Peyer's patch (tissue), 4 donors: ENCODE results near the gene SCAMP3. TPM values are rescaled to one million over a fixed set of nuclear protein-coding genes. Genes with fewer than 3 reads are reported as not detected.
A peak's percentile ranks its signal among the peaks of the same experiment; 100 is the strongest.

Source experiments
- DNase-seq, 3 donors: peaks; one replicate each; pipeline ENCODE4 v3.0.0-alpha.2; 2017 to 2019
- H3K27ac ChIP-seq, 4 donors: fragments of 200-600 bp; sonication (generic); one replicate each; pipeline ENCODE4 v1.5.1; 2016 to 2019
- H3K27me3 ChIP-seq, 2 donors: fragments of 200-600 bp; sonication (generic); one replicate each; pipeline ENCODE4 v1.5.1; 2019
- H3K36me3 ChIP-seq, 3 donors: fragments of 200-600 bp; sonication (generic); one replicate each; pipeline ENCODE4 v1.5.1; 2016 to 2019
- H3K4me1 ChIP-seq, 4 donors: fragments of 200-600 bp; sonication (generic); one replicate each; pipeline ENCODE4 v1.5.1; 2016 to 2019
- H3K4me3 ChIP-seq, 4 donors: fragments of 200-600 bp; sonication (generic); 1 replicate in 3 of 4; 2 replicates in 1 of 4; pipeline ENCODE4 v1.5.1; 2016 to 2019; ENCODE audit warnings: mild to moderate bottlenecking in 1 of 4
- H3K9me3 ChIP-seq, 4 donors: fragments of 200-600 bp; sonication (generic); one replicate each; pipeline ENCODE4 v1.5.1; 2016 to 2019; ENCODE audit warnings: mild to moderate bottlenecking in 1 of 4
- POLR2A ChIP-seq, 2 donors: fragments of 450-650 bp; IDR thresholded peaks; one replicate each; pipeline ENCODE4 v1.5.1; 2017; ENCODE audit warnings: antibody characterized with exemption in 2 of 2, mild to moderate bottlenecking in 2 of 2, moderate library complexity in 2 of 2
- total RNA-seq, 4 donors: library from RNA; depleted of rRNA; stranded (reverse); fragments of >200 nt; gene quantifications; one replicate each; pipeline ENCODE4 v1.1.0, GENCODE V29; 2016
- TF ChIP-seq, protein P1 (sequence below), 6 experiments: fragments of 450-650 bp in 4 of 6; fragments of 200-600 bp in 2 of 6; sonication (generic) in 1 of 6; IDR thresholded peaks; one replicate each; pipeline ENCODE4 v1.5.1; 2017 to 2019; ENCODE audit warnings: antibody characterized with exemption in 6 of 6, mild to moderate bottlenecking in 3 of 6, moderate library complexity in 1 of 6

SCAMP3 gene
- total RNA-seq, 4 donors from 2014 or later, result 34.7 to 63.7 (median 49.2) TPM

DNA sequence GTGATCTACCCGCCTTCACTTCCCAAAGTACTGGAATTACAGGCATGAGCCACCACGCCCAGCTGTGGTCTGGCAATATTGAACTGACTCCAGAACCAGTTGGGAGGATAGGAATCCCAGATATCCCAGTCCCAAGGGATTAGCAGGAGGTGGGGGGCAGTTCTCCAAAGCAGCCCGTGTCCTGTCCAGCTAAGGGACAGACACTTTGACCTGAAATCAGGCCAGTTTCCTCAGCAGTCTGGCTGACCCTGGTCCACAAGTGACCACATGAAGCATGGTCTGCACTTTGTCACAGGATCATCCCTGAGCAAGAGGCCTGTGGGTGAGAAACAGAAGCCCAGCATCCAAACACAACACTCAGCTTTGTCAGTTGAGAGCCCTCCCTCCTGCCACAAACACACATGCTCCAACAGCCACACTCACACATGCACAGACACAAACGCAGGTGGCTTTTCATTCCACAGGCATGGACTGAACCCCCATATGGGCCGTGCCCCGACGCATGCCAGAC lies 43.8 kb upstream of the SCAMP3 start:
- Histone ChIP-seq H3K4me1 (peaks cover 0 to 16% (median 13%) of the 10 kb centered on the region in 4 donors), H3K9me3 (no peaks in the 10 kb centered on the region), H3K27me3 (no peaks in the 10 kb centered on the region), H3K36me3 (peaks cover 0 to 7% (median 0%) of the 10 kb centered on the region in 3 donors), H3K4me3 (no peak overlapping the region), H3K27ac (no peak overlapping the region)
- no peak for DNase-seq
- TF ChIP-seq, protein P1, sequence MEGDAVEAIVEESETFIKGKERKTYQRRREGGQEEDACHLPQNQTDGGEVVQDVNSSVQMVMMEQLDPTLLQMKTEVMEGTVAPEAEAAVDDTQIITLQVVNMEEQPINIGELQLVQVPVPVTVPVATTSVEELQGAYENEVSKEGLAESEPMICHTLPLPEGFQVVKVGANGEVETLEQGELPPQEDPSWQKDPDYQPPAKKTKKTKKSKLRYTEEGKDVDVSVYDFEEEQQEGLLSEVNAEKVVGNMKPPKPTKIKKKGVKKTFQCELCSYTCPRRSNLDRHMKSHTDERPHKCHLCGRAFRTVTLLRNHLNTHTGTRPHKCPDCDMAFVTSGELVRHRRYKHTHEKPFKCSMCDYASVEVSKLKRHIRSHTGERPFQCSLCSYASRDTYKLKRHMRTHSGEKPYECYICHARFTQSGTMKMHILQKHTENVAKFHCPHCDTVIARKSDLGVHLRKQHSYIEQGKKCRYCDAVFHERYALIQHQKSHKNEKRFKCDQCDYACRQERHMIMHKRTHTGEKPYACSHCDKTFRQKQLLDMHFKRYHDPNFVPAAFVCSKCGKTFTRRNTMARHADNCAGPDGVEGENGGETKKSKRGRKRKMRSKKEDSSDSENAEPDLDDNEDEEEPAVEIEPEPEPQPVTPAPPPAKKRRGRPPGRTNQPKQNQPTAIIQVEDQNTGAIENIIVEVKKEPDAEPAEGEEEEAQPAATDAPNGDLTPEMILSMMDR (IDR thresholded peaks at IDR 0.05), result no peak
- no peak for TF ChIP-seq POLR2A (IDR thresholded peaks at IDR 0.05)

DNA sequence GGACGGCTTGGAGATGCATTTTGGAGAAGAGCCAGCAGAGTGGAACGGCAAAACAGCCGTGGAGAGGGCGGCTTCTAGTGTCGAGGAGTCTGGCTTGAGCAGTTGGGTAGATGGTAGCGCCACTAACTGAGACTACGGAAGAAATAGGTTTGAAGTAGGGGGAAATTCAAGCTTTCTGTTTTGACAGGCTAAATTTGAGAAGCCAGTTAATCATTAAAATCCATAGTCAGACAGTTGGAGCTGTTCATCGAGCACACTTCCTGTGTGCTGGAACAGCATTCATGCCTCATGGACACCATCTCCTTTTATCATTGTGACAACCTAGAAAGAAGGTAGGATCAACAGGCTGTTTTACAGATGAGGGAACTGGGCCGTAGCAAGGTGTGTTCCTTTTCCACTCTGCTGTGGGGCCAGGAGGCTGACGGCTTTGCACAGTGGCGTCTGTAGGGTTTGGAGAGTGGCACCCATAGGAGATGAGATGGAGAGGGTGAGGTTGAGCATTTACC lies 42.5 kb upstream of the SCAMP3 start:
- Histone ChIP-seq H3K27me3 (no peaks in the 10 kb centered on the region), H3K4me1 (peaks cover 0 to 6% (median 4%) of the 10 kb centered on the region in 4 donors), H3K9me3 (no peaks in the 10 kb centered on the region), H3K4me3 (peak overlapping the region in 1 of 4 donors; percentile 28), H3K27ac (peak overlapping the region in 1 of 4 donors; percentile 26), H3K36me3 (no peaks in the 10 kb centered on the region)
- no peak for DNase-seq
- TF ChIP-seq POLR2A (IDR thresholded peaks at IDR 0.05), result no peak
- TF ChIP-seq, protein P1 (IDR thresholded peaks at IDR 0.05), result no peak

DNA sequence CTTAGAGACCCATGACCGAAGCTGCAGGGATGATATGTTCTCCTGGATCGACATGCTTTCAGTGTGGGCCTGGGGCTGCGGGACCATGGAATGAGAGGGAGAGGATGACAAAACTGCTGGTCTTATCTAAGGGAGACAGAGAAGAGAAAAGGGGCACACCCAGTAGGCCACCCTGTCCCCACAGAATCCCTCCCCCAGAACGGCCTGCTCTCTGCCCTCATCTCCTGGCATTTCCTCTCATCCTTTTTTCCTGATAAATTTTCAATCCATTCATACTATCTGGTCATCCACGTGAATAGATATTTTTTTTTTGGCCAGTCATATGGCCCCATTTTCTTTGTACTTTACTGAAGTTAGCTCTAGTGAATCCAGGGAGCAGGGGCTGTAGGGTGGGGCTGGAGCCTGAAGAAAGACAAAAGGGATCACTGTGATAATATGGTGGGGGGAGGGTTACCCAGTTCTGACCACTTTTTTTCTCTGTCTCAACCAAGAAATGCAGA lies 39.2 kb upstream of the SCAMP3 start, which contains the start of gene PKLR:
PKLR (minus strand) TSS at position 97 of the 500 bp plus-strand sequence; CDS start at position 54, 43 bp downstream.
- H3K27ac ChIP-seq, result peak within 1 kb of the TSS in 2 of 4 donors; percentile 43 to 75
- peak within 1 kb of the TSS in 1 of 4 donors; percentile 20 for H3K4me3 ChIP-seq
- no peaks in the 10 kb centered on the region for H3K36me3 ChIP-seq
- no peaks in the 10 kb centered on the region for H3K27me3 ChIP-seq
- TF ChIP-seq, protein P1 (IDR thresholded peaks at IDR 0.05), result no peak
- no peak for TF ChIP-seq POLR2A (IDR thresholded peaks at IDR 0.05)
- no peak for DNase-seq
- H3K4me1 ChIP-seq, result no peaks in the 10 kb centered on the region
- no peaks in the 10 kb centered on the region for H3K9me3 ChIP-seq

DNA sequence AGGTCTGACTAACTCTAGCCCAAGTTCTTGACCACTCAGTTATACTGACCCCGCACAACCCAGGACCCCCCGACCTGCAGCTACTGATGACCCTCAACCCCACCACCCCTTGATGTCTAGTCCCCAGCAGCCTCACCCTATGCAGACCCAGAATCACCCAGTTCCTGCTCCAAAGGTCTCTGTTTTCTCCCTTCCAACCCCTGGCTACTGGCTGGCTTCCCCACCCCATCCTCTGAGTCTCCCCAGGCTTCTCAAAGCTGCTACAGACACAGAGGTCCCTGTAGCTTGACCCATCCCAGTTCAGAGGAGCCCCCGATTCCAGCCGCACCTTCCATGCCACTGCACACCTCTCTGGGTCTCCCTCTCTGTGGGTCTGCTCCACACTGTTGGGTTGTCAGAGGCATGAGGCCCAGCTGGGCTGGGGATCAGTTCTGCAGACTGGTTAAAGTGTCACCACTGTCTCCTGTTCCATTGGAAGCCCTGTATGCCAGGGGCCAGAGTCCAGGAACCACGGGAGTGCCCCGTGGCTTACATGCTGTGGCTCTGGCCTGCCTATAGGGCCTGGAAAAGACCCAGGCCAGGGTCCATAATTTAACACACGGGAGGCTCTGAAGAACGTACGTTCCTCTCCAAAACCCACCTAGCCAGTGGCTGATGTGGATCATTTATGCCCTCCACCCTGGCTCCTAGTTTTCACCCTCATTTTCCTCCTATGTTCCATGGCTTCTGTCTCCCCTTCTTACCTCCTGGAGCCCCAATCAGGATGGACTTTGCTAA lies 38.6 kb upstream of the SCAMP3 start:
- TF ChIP-seq POLR2A (IDR thresholded peaks at IDR 0.05), result peak in 1 of 2 donors; percentile 79
- TF ChIP-seq, protein P1 (IDR thresholded peaks at IDR 0.05), result peak in 3 of 6 experiments; percentile 26 to 50 (median 39)
- Histone ChIP-seq H3K27me3 (no peaks in the 10 kb centered on the region), H3K27ac (peak overlapping the region in 2 of 4 donors; percentile 43 to 75), H3K4me1 (no peaks in the 10 kb centered on the region), H3K9me3 (no peaks in the 10 kb centered on the region), H3K36me3 (no peaks in the 10 kb centered on the region), H3K4me3 (peak overlapping the region in 1 of 4 donors; percentile 20)
- DNase-seq, result peak in 2 of 3 donors; percentile 80 to 88

DNA sequence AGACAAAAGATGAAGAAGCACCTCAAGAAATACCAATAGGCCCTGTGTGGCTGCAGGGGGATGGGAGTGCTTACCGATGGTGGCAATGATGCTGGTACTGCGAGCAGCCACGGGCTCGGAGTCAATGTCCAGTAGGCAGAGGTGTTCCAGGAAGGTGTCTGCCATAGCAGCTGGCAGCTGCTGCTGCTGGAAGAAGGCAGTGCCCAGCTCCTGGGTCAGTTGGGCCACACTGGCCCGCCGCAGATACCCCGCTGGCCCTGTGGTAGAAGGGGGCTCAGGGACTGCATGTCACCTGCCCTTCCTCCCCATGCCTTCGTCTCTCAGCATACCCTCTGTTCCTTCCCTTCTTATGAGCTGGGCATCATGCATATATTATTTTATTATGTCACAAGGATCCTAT lies 37.9 kb upstream of the SCAMP3 start:
- H3K27ac ChIP-seq, result peak overlapping the region in 2 of 4 donors; percentile 43 to 75
- peak overlapping the region in 1 of 4 donors; percentile 20 for H3K4me3 ChIP-seq
- H3K36me3 ChIP-seq, result no peaks in the 10 kb centered on the region
- H3K9me3 ChIP-seq, result no peaks in the 10 kb centered on the region
- H3K4me1 ChIP-seq, result no peaks in the 10 kb centered on the region
- no peak for DNase-seq
- H3K27me3 ChIP-seq, result no peaks in the 10 kb centered on the region
- TF ChIP-seq POLR2A (IDR thresholded peaks at IDR 0.05), result no peak
- TF ChIP-seq, protein P1 (IDR thresholded peaks at IDR 0.05), result no peak
